Measurements from ENCODE around the gene GCK. TPM values are rescaled to one million over a fixed set of nuclear protein-coding genes. Genes with fewer than 3 reads are reported as not detected.

GCK gene
- 0.38 and 0.85 TPM in 2 replicates for total RNA-seq

DNA sequence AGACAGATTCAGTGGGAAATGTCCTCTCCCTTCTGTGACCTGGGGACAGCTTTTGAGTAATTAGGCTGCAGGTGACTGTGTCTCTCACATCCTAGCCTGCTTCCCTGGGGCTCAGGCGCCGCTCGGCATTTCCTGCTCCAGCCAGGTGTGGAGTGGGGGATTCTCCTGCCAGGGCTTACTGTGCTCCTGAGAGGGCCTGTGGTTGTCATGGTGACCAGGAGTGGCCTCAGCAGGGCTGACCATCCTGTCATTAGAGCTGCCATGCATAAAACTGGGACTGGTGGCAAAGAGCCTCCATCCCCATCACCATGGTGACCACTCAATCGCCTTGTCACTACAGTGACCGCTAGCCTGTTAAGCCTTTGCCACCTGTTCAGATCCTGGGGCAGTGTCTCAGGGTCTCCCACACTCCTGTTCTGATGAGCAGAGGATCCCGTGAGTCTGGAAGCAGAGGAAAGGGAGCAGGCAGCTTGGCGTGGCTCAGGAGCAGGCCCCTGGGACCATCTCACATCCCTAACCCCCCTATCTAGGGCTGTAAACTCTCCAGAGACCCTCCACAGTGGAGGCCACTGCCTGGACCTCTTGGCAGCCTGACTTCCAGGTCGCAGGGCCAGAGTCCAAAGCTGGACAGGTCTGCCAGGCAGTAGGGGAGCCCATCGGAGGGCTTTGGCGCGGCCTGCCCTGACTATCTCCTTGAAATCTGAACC lies at the start of gene GCK:
Gene GCK (minus strand): TSS at position 154 of the 707 bp plus-strand sequence. CDS start 486 bp downstream, outside the sequence.

DNA sequence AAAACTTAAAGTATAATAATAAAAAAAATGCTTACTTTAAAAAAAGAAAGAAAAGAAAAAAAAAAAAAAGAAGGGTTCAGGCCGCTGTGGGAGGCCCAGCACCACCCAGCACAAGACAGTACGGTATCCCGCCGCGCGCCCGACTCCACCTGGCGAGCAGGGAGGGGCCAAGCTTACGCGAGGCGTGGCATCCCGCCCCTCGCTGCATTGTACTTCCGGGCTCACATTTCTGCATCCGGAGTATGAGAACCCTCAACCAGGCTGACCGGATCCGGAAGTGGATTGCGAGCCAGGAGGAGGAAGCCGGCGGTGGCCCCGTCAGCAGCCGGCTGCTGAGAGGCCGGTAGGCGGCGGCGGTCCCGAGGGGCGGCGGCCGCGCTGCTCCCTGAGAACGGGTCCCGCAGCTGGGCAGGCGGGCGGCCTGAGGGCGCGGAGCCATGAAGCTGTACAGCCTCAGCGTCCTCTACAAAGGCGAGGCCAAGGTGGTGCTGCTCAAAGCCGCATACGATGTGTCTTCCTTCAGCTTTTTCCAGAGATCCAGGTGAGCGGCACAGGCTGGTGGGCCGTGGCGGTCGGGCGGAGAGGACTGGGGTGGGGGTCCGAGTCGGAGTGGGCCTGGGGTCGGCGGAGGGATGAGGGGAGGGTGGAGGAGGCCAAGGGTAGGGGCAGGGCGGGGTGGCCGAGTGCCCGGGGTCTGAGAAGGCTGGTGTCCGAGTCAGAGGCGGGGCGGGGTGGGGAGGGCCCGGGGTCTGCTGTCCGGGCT lies 11.6 kb upstream of the GCK start, which contains the start of gene YKT6:
Gene YKT6 (plus strand): TSS at position 280 of the 763 bp plus-strand sequence. CDS start 158 bp downstream, at position 438.

DNA sequence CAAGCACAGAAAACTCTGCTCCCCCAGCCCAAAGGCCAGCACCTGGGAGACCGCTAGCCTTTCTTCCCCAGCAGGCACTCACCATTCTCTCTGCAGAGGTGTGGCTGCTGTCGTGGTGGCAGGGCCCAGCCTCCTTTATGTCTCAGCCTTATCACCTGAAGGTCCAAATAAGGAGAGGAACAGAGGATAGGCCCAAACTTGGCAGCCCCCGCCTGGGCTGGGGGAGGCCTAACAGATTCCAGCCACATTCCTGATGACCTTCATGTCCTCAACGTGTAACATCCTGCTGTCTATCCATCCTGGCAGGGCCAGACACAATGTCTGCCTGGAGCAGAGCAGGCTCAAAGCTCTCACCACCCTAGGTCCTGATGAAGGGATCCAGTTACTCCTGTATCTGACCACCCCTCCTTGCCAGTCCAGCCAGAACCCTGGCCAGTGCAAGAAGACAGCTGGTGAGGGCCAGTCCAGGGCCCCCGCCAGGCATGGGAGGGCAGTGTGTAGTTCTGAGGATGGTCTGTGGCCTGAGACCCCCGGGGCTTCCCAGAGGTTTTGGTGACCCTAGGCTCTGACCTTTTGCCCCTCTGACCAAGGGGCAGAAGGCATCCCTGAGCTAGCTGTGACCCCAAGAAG lies 47.9 kb downstream of the GCK start, which contains the start of gene MYL7:
Gene MYL7 (minus strand): TSS at position 112 of the 630 bp plus-strand sequence. CDS start 27 bp downstream, at position 85.

DNA sequence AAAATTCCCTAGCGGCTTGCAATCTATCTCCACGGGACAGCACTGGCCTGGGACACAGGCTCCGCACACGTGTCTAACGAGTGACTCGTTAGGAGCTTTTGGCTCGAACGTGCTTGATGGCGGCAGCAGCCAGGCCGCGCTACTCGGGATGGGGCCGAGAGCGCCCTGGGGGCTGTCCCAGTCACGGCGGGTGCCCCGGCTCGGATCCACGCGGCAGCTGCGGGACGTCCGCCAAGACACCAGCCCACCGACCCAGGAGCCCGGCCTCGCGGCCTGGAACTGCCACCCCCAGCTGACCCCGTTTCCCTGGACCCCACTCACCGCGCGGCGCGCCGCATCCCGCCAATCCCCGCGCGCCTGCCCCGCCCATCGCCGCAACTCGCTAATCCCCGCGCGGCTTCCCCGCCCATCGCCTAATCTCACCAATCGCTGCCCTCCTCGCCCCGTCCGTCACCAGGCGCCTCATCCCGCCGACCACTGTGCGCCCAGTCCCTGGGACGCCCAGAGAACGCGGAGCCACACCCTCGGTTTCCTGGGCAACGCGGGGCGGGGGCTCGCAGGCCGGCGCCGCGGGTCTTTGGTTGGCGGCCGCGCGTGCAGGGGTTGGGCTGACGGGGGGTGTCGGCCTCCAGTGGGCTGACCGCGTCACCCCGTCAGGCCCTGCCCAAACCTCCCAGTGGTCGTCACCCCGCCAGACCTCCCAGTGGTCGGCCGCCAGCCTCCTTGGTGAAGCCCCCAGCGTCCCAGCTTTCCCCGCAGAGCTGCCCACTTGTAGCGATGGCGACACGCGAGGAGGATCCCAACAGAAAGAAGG lies 65.8 kb downstream of the GCK start, which contains the start of gene POLD2:
Gene POLD2 (minus strand): TSS at position 359 of the 814 bp plus-strand sequence. CDS start 1,495 bp downstream, outside the sequence.

DNA sequence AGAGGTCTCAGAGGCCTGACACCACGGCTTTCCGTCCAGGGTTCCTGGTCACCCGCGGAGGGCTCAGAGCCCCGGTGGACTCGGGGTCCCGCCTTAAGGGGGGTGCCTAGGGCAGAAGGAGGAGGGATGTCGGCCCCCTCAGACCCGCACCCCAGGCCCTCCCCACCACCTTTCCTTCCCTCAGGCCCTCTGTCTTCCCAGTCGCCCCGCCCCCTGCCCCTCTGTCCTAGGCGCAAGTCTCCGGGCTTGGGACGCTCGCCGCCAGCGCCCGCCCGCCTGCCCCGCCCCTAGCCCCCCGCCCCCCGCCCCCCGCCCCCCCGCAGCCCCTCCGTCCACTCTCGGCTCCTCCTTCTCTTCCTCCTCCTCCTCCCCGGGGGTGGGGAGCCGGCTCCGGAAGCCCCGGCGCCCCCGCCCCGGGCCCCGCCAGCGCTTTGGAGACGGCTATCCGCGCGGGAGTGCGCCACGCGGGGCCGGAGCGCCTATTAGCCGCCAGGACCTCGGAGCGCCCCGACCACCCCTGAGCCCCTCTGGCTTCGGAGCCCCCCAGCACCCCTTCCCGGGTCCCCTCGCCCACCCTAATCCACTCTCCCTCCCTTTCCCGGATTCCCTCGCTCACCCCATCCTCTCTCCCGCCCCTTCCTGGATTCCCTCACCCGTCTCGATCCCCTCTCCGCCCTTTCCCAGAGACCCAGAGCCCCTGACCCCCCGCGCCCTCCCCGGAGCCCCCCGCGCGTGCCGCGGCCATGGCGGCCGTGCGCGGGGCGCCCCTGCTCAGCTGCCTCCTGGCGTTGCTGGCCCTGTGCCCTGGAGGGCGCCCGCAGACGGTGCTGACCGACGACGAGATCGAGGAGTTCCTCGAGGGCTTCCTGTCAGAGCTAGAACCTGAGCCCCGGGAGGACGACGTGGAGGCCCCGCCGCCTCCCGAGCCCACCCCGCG lies 85.0 kb downstream of the GCK start, which contains the start of gene AEBP1:
Gene AEBP1 (plus strand): TSS at position 423 of the 937 bp plus-strand sequence. CDS start 321 bp downstream, at position 744.

Other genes with a start within 250 kb of the GCK start
- gene SPDYE1, start 191.5 kb downstream of the GCK start, total RNA-seq: not detected in 2 replicates
- gene DBNL, start 144.7 kb downstream of the GCK start, total RNA-seq: 136 and 219 TPM in 2 replicates
- 0.56 TPM in 1 of 2 replicates, not detected in the other for gene PGAM2, start 123.9 kb downstream of the GCK start, total RNA-seq
- gene POLM, start 106.9 kb downstream of the GCK start, total RNA-seq: 10.9 and 20.0 TPM in 2 replicates
- 31.2 and 34.1 TPM in 2 replicates for gene AEBP1, start 85.1 kb downstream of the GCK start, total RNA-seq
- gene POLD2, start 65.9 kb downstream of the GCK start, total RNA-seq: 61.2 and 146 TPM in 2 replicates
- not detected in 2 replicates for gene MYL7, start 48.1 kb downstream of the GCK start, total RNA-seq
- 78.6 and 159 TPM in 2 replicates for gene YKT6, start 11.5 kb upstream of the GCK start, total RNA-seq
- 0.19 and 0.28 TPM in 2 replicates for gene CAMK2B, start 136.2 kb upstream of the GCK start, total RNA-seq

Data from regular cardiac myocyte (primary cell).